ENCODE measurements around the gene POU3F3.

Gene POU3F3

GRCh38 chr2:104853534-104854497 is at the start of gene POU3F3:
Gene POU3F3 (plus strand): TSS chr2:104854115. CDS start chr2:104855511, 1,396 bp downstream.
- Mint-ChIP-seq H3K27me3 (peaks cover 80% of the 10 kb centered on the region), H3K9me3 (no peaks in the 10 kb centered on the region), H3K27ac (peak within 1 kb of the TSS; percentile 29), H3K36me3 (ENCODE audit: low read depth) (no peaks in the 10 kb centered on the region), H3K4me1 (ENCODE audit: low read depth) (peaks cover 65% of the 10 kb centered on the region), H3K4me3 (peak within 1 kb of the TSS; percentile 92)
- intact Hi-C loops (cut with micrococcal nuclease), result no loop called here

GRCh38 chr2:104804148-104804890 is 49.6 kb upstream of the POU3F3 start:
- H3K27ac Mint-ChIP-seq, result no peak overlapping the region
- H3K36me3 Mint-ChIP-seq (ENCODE audit: low read depth), result no peaks in the 10 kb centered on the region
- no peak overlapping the region for H3K4me3 Mint-ChIP-seq
- peaks cover 14% of the 10 kb centered on the region for H3K9me3 Mint-ChIP-seq
- intact Hi-C loops (cut with micrococcal nuclease), result no loop called here
- H3K4me1 Mint-ChIP-seq (ENCODE audit: low read depth), result no peaks in the 10 kb centered on the region
- H3K27me3 Mint-ChIP-seq, result peaks cover 5% of the 10 kb centered on the region

- no peak overlapping the region for H3K4me3 Mint-ChIP-seq
- H3K27me3 Mint-ChIP-seq, result no peaks in the 10 kb centered on the region
- H3K9me3 Mint-ChIP-seq, result no peaks in the 10 kb centered on the region
Observed at GRCh38 chr2:104812286-104812685, 41.6 kb upstream of the POU3F3 start.

GRCh38 chr2:104816143-104816542 is 37.8 kb upstream of the POU3F3 start:
- no peak overlapping the region for H3K4me3 Mint-ChIP-seq
- no peak overlapping the region for H3K27ac Mint-ChIP-seq
- H3K27me3 Mint-ChIP-seq, result peaks cover 8% of the 10 kb centered on the region
- H3K4me1 Mint-ChIP-seq (ENCODE audit: low read depth), result peaks cover 27% of the 10 kb centered on the region
- no peaks in the 10 kb centered on the region for H3K9me3 Mint-ChIP-seq
- intact Hi-C loops (cut with micrococcal nuclease), result no loop called here
- no peaks in the 10 kb centered on the region for H3K36me3 Mint-ChIP-seq (ENCODE audit: low read depth)

More at GRCh38 chr2:104812286-104812685, 41.6 kb upstream of the POU3F3 start:
- intact Hi-C loops (cut with micrococcal nuclease), result no loop called here
- Mint-ChIP-seq H3K36me3 (ENCODE audit: low read depth) (no peaks in the 10 kb centered on the region), H3K27ac (no peak overlapping the region), H3K4me1 (ENCODE audit: low read depth) (peaks cover 22% of the 10 kb centered on the region)

- Mint-ChIP-seq H3K9me3 (no peaks in the 10 kb centered on the region), H3K4me1 (ENCODE audit: low read depth) (peaks cover 7% of the 10 kb centered on the region), H3K36me3 (ENCODE audit: low read depth) (no peaks in the 10 kb centered on the region), H3K27me3 (peaks cover 8% of the 10 kb centered on the region), H3K27ac (no peak overlapping the region), H3K4me3 (no peak overlapping the region)
- intact Hi-C loops (cut with micrococcal nuclease), result no loop called here
Observed at GRCh38 chr2:104818264-104818663, 35.7 kb upstream of the POU3F3 start.

- Mint-ChIP-seq H3K9me3 (peaks cover 9% of the 10 kb centered on the region), H3K4me3 (no peak overlapping the region), H3K27me3 (peaks cover 8% of the 10 kb centered on the region), H3K27ac (no peak overlapping the region), H3K36me3 (ENCODE audit: low read depth) (no peaks in the 10 kb centered on the region), H3K4me1 (ENCODE audit: low read depth) (peaks cover 7% of the 10 kb centered on the region)
- intact Hi-C loops (cut with micrococcal nuclease), result no loop called here
Observed at GRCh38 chr2:104820126-104820525, 33.8 kb upstream of the POU3F3 start.

- intact Hi-C loops (cut with micrococcal nuclease), result no loop called here
- peaks cover 24% of the 10 kb centered on the region for H3K27me3 Mint-ChIP-seq
- H3K4me1 Mint-ChIP-seq (ENCODE audit: low read depth), result no peaks in the 10 kb centered on the region
- H3K27ac Mint-ChIP-seq, result no peak overlapping the region
- H3K4me3 Mint-ChIP-seq, result no peak overlapping the region
- no peaks in the 10 kb centered on the region for H3K36me3 Mint-ChIP-seq (ENCODE audit: low read depth)
- H3K9me3 Mint-ChIP-seq, result peaks cover 9% of the 10 kb centered on the region
Observed at GRCh38 chr2:104825124-104825865, 28.6 kb upstream of the POU3F3 start.

- no peaks in the 10 kb centered on the region for H3K4me1 Mint-ChIP-seq (ENCODE audit: low read depth)
- H3K4me3 Mint-ChIP-seq, result no peak overlapping the region
- no peaks in the 10 kb centered on the region for H3K36me3 Mint-ChIP-seq (ENCODE audit: low read depth)
- peaks cover 24% of the 10 kb centered on the region for H3K27me3 Mint-ChIP-seq
- peaks cover 9% of the 10 kb centered on the region for H3K9me3 Mint-ChIP-seq
- intact Hi-C loops (cut with micrococcal nuclease), result no loop called here
- no peak overlapping the region for H3K27ac Mint-ChIP-seq
Observed at GRCh38 chr2:104826016-104826415, 27.9 kb upstream of the POU3F3 start.

GRCh38 chr2:104831742-104832141 is 22.2 kb upstream of the POU3F3 start:
- peaks cover 21% of the 10 kb centered on the region for H3K27me3 Mint-ChIP-seq
- no peaks in the 10 kb centered on the region for H3K36me3 Mint-ChIP-seq (ENCODE audit: low read depth)
- no peak overlapping the region for H3K27ac Mint-ChIP-seq
- no peaks in the 10 kb centered on the region for H3K9me3 Mint-ChIP-seq
- no peak overlapping the region for H3K4me3 Mint-ChIP-seq
- intact Hi-C loops (cut with micrococcal nuclease), result no loop called here
- no peaks in the 10 kb centered on the region for H3K4me1 Mint-ChIP-seq (ENCODE audit: low read depth)

- H3K4me1 Mint-ChIP-seq (ENCODE audit: low read depth), result no peaks in the 10 kb centered on the region
- intact Hi-C loops (cut with micrococcal nuclease), result no loop called here
- H3K9me3 Mint-ChIP-seq, result no peaks in the 10 kb centered on the region
- no peak overlapping the region for H3K4me3 Mint-ChIP-seq
- H3K27ac Mint-ChIP-seq, result no peak overlapping the region
- peaks cover 23% of the 10 kb centered on the region for H3K27me3 Mint-ChIP-seq
- H3K36me3 Mint-ChIP-seq (ENCODE audit: low read depth), result no peaks in the 10 kb centered on the region
Observed at GRCh38 chr2:104834431-104835153, 19.3 kb upstream of the POU3F3 start.

- Mint-ChIP-seq H3K9me3 (no peaks in the 10 kb centered on the region), H3K4me3 (no peak overlapping the region), H3K36me3 (ENCODE audit: low read depth) (no peaks in the 10 kb centered on the region), H3K27ac (no peak overlapping the region), H3K4me1 (ENCODE audit: low read depth) (no peaks in the 10 kb centered on the region), H3K27me3 (peaks cover 23% of the 10 kb centered on the region)
- intact Hi-C loops (cut with micrococcal nuclease), result no loop called here
Observed at GRCh38 chr2:104836265-104836664, 17.6 kb upstream of the POU3F3 start.

GRCh38 chr2:104836841-104837240 is 17.1 kb upstream of the POU3F3 start:
- no peaks in the 10 kb centered on the region for H3K4me1 Mint-ChIP-seq (ENCODE audit: low read depth)
- intact Hi-C loops (cut with micrococcal nuclease), result no loop called here
- H3K36me3 Mint-ChIP-seq (ENCODE audit: low read depth), result no peaks in the 10 kb centered on the region
- peaks cover 29% of the 10 kb centered on the region for H3K27me3 Mint-ChIP-seq
- H3K4me3 Mint-ChIP-seq, result no peak overlapping the region
- no peaks in the 10 kb centered on the region for H3K9me3 Mint-ChIP-seq
- no peak overlapping the region for H3K27ac Mint-ChIP-seq

GRCh38 chr2:104840156-104840555 is 13.8 kb upstream of the POU3F3 start:
- Mint-ChIP-seq H3K4me3 (no peak overlapping the region), H3K27me3 (peaks cover 61% of the 10 kb centered on the region), H3K4me1 (ENCODE audit: low read depth) (peaks cover 29% of the 10 kb centered on the region), H3K9me3 (no peaks in the 10 kb centered on the region), H3K27ac (no peak overlapping the region), H3K36me3 (ENCODE audit: low read depth) (no peaks in the 10 kb centered on the region)
- intact Hi-C loops (cut with micrococcal nuclease), result no loop called here
